Measurements from ENCODE around the gene PCBP4.
A peak's percentile ranks its signal among the peaks of the same experiment; 100 is the strongest.
"Not testable (repeated sequence)": the region's sequence is repeated elsewhere in the genome, so short reads cannot be mapped to it uniquely, and the experiment has no call there.

Gene PCBP4

GRCh38 chr3:51993657-51994056 lies 26.4 kb upstream of the PCBP4 start:
- not testable (repeated sequence) for DNase-seq

- no peak for DNase-seq
Measured at GRCh38 chr3:51992017-51992682, 24.9 kb upstream of the PCBP4 start.

- DNase-seq = not testable (repeated sequence)
Measured at GRCh38 chr3:51990501-51990971, 23.3 kb upstream of the PCBP4 start.

- DNase-seq = no peak
Measured at GRCh38 chr3:51988286-51989146, 21.3 kb upstream of the PCBP4 start.

- DNase-seq = no peak
Measured at GRCh38 chr3:51987568-51987967, 20.3 kb upstream of the PCBP4 start.

- DNase-seq = no peak
Measured at GRCh38 chr3:51986010-51986947, 19.0 kb upstream of the PCBP4 start.

GRCh38 chr3:51985063-51985462 lies 17.8 kb upstream of the PCBP4 start:
- DNase-seq = no peak

GRCh38 chr3:51984269-51984647 lies 17.0 kb upstream of the PCBP4 start:
- DNase-seq = no peak

- DNase-seq = no peak
Measured at GRCh38 chr3:51983578-51984268, 16.5 kb upstream of the PCBP4 start.

GRCh38 chr3:51982838-51983577 lies 15.8 kb upstream of the PCBP4 start, which contains the start of gene ACY1:
Gene ACY1, plus strand, starts transcription at chr3:51983535. Its CDS starts 530 bp downstream, at chr3:51984065.
- peak; percentile 89 to 95 for DNase-seq

GRCh38 chr3:51982352-51982837 lies 15.1 kb upstream of the PCBP4 start:
- no peak for DNase-seq

- DNase-seq = no peak
Measured at GRCh38 chr3:51980253-51980652, 13.0 kb upstream of the PCBP4 start.

GRCh38 chr3:51978143-51978502 lies 10.9 kb upstream of the PCBP4 start:
- DNase-seq = no peak

GRCh38 chr3:51977446-51978142 lies 10.3 kb upstream of the PCBP4 start:
- DNase-seq = no peak

- DNase-seq = peak; percentile 75 to 90
Measured at GRCh38 chr3:51975852-51976549, 8.7 kb upstream of the PCBP4 start.

GRCh38 chr3:51974963-51975851 lies 8.0 kb upstream of the PCBP4 start, which contains the start of gene ABHD14A:
Gene ABHD14A, plus strand, starts transcription at chr3:51975064. Its CDS starts 72 bp downstream, at chr3:51975136.
- peak; percentile 63 to 77 for DNase-seq

GRCh38 chr3:51974277-51974962 lies 7.2 kb upstream of the PCBP4 start:
- DNase-seq = no peak

- no peak for DNase-seq
Measured at GRCh38 chr3:51971350-51971749, 4.1 kb upstream of the PCBP4 start.

Data from inflammatory macrophage (primary cell).